HL-60 (cell line): ENCODE results near the gene RPH3AL.

Source experiments
- TF ChIP-seq, protein P1 (sequence below): IDR thresholded peaks from one replicate; pipeline ENCODE4 v1.5.1; 2011; ENCODE audit warnings: low read length, control low read depth, inconsistent platforms; ENCODE audit not compliant: insufficient read depth
- TF ChIP-seq, protein P2 (sequence below): IDR thresholded peaks from 2 replicates; pipeline ENCODE4 v1.6.1; 2012; ENCODE audit warnings: low read depth; ENCODE audit not compliant: insufficient replicate concordance

DNA sequence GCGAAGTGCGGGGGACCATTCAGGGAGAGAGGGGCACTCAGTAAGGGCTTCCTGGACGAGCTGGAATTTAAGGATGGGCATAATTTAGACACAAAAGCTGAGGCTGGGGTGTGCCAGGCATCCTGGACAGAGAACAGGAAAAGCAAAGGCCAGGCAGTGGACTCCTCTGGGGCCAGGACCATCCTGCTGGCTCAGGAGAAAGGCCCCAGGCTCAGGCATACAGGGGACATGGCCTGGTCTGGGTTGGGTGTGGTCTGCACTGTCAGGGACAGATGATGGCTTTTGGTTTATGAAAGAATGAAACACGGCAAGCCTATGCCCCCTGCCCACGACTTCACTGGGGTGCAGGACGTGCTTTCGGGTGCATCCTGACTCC lies 122.2 kb downstream of the RPH3AL start:
- TF ChIP-seq, protein P1, sequence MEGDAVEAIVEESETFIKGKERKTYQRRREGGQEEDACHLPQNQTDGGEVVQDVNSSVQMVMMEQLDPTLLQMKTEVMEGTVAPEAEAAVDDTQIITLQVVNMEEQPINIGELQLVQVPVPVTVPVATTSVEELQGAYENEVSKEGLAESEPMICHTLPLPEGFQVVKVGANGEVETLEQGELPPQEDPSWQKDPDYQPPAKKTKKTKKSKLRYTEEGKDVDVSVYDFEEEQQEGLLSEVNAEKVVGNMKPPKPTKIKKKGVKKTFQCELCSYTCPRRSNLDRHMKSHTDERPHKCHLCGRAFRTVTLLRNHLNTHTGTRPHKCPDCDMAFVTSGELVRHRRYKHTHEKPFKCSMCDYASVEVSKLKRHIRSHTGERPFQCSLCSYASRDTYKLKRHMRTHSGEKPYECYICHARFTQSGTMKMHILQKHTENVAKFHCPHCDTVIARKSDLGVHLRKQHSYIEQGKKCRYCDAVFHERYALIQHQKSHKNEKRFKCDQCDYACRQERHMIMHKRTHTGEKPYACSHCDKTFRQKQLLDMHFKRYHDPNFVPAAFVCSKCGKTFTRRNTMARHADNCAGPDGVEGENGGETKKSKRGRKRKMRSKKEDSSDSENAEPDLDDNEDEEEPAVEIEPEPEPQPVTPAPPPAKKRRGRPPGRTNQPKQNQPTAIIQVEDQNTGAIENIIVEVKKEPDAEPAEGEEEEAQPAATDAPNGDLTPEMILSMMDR = no peak
- TF ChIP-seq, protein P2, sequence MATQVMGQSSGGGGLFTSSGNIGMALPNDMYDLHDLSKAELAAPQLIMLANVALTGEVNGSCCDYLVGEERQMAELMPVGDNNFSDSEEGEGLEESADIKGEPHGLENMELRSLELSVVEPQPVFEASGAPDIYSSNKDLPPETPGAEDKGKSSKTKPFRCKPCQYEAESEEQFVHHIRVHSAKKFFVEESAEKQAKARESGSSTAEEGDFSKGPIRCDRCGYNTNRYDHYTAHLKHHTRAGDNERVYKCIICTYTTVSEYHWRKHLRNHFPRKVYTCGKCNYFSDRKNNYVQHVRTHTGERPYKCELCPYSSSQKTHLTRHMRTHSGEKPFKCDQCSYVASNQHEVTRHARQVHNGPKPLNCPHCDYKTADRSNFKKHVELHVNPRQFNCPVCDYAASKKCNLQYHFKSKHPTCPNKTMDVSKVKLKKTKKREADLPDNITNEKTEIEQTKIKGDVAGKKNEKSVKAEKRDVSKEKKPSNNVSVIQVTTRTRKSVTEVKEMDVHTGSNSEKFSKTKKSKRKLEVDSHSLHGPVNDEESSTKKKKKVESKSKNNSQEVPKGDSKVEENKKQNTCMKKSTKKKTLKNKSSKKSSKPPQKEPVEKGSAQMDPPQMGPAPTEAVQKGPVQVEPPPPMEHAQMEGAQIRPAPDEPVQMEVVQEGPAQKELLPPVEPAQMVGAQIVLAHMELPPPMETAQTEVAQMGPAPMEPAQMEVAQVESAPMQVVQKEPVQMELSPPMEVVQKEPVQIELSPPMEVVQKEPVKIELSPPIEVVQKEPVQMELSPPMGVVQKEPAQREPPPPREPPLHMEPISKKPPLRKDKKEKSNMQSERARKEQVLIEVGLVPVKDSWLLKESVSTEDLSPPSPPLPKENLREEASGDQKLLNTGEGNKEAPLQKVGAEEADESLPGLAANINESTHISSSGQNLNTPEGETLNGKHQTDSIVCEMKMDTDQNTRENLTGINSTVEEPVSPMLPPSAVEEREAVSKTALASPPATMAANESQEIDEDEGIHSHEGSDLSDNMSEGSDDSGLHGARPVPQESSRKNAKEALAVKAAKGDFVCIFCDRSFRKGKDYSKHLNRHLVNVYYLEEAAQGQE = no peak
